Right kidney (tissue), 1 donor: ENCODE measurements around the gene FAM237A.
A peak's percentile ranks its signal among the peaks of the same experiment; 100 is the strongest.

Source experiments
- DNase-seq: peaks from one replicate; pipeline ENCODE4 v3.0.0-alpha.2; 2016

Gene FAM237A

GRCh38 chr2:206692971-206693370 is 50.7 kb downstream of the FAM237A start:
- no peak for DNase-seq

GRCh38 chr2:206693399-206694137 is 51.3 kb downstream of the FAM237A start:
- DNase-seq: peak; percentile 29

- no peak for DNase-seq
These were observed 54.6 kb downstream of the FAM237A start for GRCh38 chr2:206696910-206697309.

- DNase-seq: no peak
These were observed 56.5 kb downstream of the FAM237A start for GRCh38 chr2:206698811-206699210.
